Lung microvascular endothelial cell (primary cell): ENCODE measurements around the gene EIF2AK3. TPM values are rescaled to one million over a fixed set of nuclear protein-coding genes. Genes with fewer than 3 reads are reported as not detected.
"Not testable (repeated sequence)": the region's sequence is repeated elsewhere in the genome, so short reads cannot be mapped to it uniquely, and the experiment has no call there.

Experiments
- DNase-seq, 2 donors: peaks; one replicate each; pipeline versions ENCODE4 v3.0.0 to v3.0.0-alpha.2; 2010; ENCODE audit warnings: low read depth in 2 of 2
- total RNA-seq: library from RNA; depleted of rRNA; stranded (reverse); fragments of >200 nt; gene quantifications from 2 replicates; pipeline ENCODE4 v1.2.1, GENCODE V29; 2014

Gene EIF2AK3
- total RNA-seq, 1 donor from 2014 or later: 11.7 TPM

DNA sequence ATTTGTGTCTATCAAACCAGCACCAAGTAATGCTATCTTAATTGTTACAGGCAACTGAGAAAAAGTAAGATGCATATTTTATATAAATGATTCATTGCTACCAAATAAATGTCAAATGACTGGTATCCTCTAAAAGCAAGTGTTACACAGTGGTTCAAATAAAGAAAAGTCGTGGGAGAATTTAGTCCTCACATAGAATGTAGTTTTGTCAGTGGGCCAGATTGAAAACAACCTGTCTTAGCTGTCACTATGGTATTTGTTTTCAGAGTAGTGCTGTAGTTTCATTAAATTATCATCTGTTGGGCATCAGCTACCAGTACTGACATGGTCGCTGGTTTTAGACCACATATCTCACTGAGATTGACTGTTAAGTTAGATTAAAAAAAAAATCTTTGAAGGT is 10.2 kb upstream of the EIF2AK3 start:
- DNase-seq: no peak

GRCh38 chr2:88636026-88636425 is 8.8 kb upstream of the EIF2AK3 start:
- no peak for DNase-seq

DNA sequence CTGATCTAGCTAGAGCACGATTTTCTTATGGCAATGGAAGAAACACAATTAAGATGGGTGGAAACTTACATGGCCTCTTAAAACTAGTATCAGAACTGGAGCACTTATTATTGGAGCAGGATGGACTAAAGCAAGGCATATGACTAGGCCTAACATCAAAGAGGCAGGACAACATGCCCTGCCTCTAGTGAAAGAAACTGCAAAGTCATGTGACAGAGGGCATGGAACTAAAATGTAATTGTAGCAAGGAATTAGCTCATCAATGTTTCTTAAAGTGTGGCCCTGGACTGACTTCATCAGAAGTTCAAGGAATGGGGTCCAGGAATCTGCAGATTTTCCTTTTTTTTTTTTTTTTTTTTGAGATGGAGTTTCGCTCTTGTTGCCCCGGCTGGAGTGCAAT is 5.3 kb upstream of the EIF2AK3 start:
- DNase-seq: no peak

DNA sequence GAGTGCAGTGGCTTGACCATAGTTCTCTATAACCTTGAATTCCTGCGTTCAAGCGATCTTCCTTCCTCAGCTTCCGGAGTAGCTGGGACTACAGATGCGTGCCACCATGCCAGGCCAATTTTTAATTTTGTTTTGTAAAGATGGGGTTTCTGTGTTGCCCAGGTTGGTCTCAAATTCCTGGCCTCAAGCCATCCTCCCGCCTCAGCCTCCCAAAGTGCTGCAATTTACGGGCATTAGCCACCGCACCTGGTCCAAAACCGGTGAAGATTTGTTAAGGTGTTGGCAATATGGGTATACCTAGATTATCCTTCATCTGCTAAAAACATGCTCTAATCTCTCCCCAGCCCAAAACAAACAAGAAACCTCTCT is 1.3 kb upstream of the EIF2AK3 start:
- no peak for DNase-seq

- DNase-seq: peak in 1 of 2 donors; percentile 96
Measured at GRCh38 chr2:88627856-88628570, 749 bp upstream of the EIF2AK3 start.

GRCh38 chr2:88626171-88627054 is 851 bp downstream of the EIF2AK3 start:
- DNase-seq: peak in 1 of 2 donors; percentile 31

- DNase-seq: no peak
Measured at GRCh38 chr2:88624477-88624876, 2.8 kb downstream of the EIF2AK3 start.

DNA sequence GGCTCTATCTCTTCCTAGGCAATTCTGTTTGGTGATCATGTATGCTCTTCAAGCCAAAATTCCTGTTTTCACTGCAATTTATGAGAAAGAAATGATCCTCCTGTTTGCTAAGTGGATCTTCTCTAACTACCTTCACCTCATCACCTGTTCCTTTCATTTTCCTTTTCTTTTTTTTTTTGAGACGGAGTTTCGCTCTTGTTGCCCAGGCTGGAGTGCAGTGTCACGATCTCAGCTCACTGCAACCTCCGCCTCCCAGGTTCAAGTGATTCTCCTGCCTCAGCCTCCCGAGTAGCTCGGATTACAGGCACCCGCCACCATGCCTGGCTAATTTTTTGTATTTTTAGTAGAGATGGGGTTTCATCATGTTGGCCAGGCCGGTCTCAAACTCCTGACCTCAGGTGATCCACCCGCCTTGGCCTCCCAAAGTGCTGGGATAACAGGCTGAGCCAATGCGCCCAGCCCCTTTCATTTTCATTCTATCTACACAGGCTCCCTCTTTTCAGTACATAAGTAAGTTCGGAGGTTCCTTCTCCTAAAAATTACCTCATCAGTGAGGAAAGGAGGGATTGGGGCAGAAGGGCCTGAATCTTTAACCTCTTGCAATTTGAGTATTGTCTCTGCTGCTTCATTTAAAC is 3.3 kb downstream of the EIF2AK3 start:
- not testable (repeated sequence) for DNase-seq

GRCh38 chr2:88622307-88622706 is 5.0 kb downstream of the EIF2AK3 start:
- DNase-seq: no peak

GRCh38 chr2:88621432-88621831 is 5.8 kb downstream of the EIF2AK3 start:
- no peak for DNase-seq

DNA sequence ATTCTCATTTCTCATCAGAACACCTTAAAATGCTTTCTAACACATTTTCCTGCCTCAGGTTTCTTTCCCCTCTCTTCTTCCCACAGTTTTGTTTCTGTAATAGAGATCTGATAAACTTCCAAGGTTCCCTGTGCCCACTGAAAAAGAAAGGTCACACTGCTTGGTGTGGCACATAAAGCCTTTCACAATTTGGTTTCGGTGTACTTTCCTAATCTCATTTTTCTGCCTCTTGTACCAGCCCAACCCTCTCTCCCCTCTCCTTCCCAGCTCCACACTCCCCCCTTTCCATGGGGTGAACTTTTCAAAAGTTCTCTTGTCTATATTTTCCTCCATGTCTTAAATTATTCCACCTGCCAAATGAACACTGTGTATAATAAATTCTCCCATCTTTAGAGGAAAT is 7.2 kb downstream of the EIF2AK3 start:
- no peak for DNase-seq

DNA sequence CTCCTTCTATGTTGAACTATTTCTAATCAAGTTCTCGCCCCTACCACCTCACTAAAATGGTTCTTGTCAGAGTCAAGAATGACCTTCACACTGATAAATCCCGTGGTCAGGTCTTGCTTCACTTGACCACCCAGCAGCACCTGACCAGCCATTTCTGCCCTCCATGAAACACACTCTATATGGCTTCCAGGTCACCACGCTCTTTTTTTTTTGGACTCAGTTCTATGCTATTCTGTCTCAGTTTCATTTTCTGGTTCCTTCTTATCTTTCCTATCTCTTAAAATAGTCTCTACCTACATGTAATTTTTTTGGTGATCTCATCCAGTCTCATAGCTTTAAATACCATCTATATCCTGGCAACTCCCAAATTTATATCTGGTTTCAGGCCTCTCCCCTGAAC is 11.4 kb downstream of the EIF2AK3 start:
- no peak for DNase-seq

DNA sequence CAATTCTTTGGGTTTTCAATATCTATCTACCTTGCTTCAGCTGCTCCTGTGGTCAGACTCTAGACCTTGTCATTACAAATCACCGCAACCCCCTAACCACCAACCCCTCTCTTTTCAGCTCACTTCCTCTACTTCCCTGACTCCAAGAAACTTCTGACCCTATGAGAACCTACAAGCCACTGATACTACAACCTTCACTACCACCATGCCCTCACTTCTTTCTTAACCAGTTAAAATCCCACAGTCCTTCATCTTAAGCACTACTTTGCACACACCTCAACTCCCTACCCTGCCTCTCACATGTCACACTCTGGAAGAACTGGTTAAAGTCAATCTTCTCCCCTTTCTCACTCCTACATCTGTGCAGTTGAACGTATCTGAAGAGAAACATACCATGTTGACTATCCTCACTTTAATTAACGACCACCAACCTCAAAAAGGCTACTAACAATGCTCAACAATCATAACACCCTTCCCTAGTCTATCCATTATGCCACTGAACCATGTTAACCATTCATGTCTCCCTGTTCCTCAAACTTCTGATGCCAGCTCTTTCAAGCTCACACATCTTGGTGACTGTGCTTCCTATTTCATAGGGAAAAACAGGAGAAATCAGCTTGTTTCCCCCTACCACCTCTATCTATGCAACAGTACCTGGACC is 12.6 kb downstream of the EIF2AK3 start:
- no peak for DNase-seq

GRCh38 chr2:88613921-88614320 is 13.3 kb downstream of the EIF2AK3 start:
- no peak for DNase-seq

DNA sequence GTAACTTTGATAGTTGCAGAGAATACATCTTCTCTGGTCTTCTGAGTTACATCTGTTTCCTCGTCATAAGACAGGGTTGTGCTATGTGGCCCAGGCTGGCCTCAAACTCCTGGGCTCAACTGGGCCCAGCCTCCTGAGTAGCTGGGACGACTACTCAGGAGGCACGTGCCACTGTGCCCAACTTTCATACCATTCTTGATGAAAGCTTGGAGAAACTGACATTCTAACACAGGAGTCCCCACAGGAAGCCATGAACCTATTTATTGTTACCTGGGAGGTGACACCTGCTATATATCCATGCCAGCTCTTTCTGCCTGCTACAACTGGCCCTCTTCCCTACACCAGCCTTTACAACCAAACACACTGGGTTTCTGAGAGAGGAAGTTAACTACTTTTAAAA is 19.1 kb downstream of the EIF2AK3 start:
- DNase-seq: no peak

GRCh38 chr2:88607416-88607815 is 19.8 kb downstream of the EIF2AK3 start:
- no peak for DNase-seq

DNA sequence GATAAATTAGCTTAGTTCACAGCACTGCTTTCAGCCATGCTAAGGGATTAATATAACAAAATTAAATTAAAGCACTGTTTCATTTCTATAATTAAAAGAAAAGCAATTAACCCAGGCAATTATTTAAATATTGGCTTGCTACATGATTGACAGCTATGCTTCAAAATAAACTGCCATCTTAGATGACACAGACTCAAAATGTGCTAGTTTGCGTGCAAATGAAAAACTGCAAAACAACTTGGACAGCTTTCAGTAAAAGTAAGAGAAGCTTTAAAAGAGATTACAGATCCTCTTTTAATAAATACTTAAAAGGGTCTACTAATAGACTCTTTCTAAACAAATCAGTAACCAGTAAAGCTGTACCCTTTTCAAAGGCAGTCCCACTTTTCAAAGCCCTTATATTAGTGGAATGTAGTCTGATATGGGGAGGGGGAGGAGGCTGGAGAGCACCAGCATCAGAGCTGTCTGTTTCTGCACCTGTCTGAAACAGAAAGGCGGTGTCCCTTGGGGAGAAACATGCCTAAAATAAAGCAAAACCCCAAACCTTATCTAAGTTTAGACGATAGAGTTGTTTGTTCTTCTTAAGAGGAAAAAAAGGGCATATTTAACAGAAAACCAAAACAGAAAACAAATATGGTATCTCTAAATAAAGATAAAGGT is 20.8 kb downstream of the EIF2AK3 start:
- no peak for DNase-seq

GRCh38 chr2:88603146-88603545 is 24.1 kb downstream of the EIF2AK3 start:
- DNase-seq: peak; percentile 16 to 45

DNA sequence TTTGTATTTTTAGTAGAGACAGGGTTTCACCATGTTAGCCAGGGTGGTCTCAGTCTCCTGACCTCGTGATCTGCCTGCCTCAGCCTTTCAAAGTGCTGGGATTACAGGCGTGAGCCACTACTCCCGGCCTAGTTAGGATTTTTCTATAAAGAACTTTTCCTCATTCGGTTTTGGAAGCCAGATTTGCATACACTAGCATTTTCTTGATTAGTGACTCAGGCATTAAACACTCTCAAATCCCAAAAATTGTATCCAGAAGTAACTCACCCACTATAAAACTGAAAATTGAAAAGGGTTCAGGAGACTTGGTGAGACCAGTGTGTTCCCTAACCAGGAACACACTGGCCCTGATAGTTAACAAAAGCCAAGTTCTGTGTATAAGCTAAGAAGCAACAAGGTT is 25.2 kb downstream of the EIF2AK3 start:
- DNase-seq: no peak

GRCh38 chr2:88601286-88601685 is 26.0 kb downstream of the EIF2AK3 start:
- peak; percentile 61 to 62 for DNase-seq

- DNase-seq: peak; percentile 93 to 100
Measured at GRCh38 chr2:88600038-88600465, 27.2 kb downstream of the EIF2AK3 start.
